Stomach smooth muscle (tissue), 2 donors: Measurements from ENCODE around the gene PXK.

ENCODE experiments used
- H3K27ac ChIP-seq: one replicate; pipeline ENCODE4 v1.7.0; 2013; ENCODE audit warnings: mild to moderate bottlenecking, low read length, inconsistent platforms
- H3K27me3 ChIP-seq, 2 donors: one replicate each; pipeline ENCODE4 v1.7.0; 2013; ENCODE audit warnings: low read length in 2 of 2; ENCODE audit not compliant: insufficient read depth in 2 of 2, control insufficient read depth in 1 of 2
- H3K36me3 ChIP-seq, 2 donors: one replicate each; pipeline ENCODE4 v1.7.0; 2013; ENCODE audit warnings: low read length in 2 of 2; ENCODE audit not compliant: control insufficient read depth in 2 of 2, insufficient read depth in 2 of 2
- H3K4me1 ChIP-seq: one replicate; pipeline ENCODE4 v1.7.0; 2013; ENCODE audit warnings: low read length; ENCODE audit not compliant: control insufficient read depth, insufficient read depth
- H3K4me3 ChIP-seq, 2 donors: one replicate each; pipeline ENCODE4 v1.7.0; 2013; ENCODE audit warnings: low read length in 2 of 2
- H3K9ac ChIP-seq, 2 donors: one replicate each; pipeline ENCODE4 v1.7.0; 2013; ENCODE audit warnings: low read length in 2 of 2, mild to moderate bottlenecking in 1 of 2
- H3K9me3 ChIP-seq, 2 donors: one replicate each; pipeline ENCODE4 v1.7.0; 2013; ENCODE audit warnings: low read length in 2 of 2; ENCODE audit not compliant: control insufficient read depth in 2 of 2
- donor health status: healthy.
- donor health status: Pancreatic carcinoma.

PXK gene

GRCh38 chr3:58296843-58297242 lies 35.8 kb upstream of the PXK start:
- Histone ChIP-seq H3K9ac (no peak overlapping the region), H3K27ac (no peak overlapping the region), H3K4me1 (no peaks in the 10 kb centered on the region), H3K4me3 (no peak overlapping the region), H3K27me3 (peaks cover 2 to 3% of the 10 kb centered on the region in 2 donors), H3K36me3 (no peaks in the 10 kb centered on the region), H3K9me3 (no peaks in the 10 kb centered on the region)

GRCh38 chr3:58298190-58298589 lies 34.5 kb upstream of the PXK start:
- H3K9ac ChIP-seq = no peak overlapping the region
- H3K27ac ChIP-seq = no peak overlapping the region

GRCh38 chr3:58299075-58299474 lies 33.6 kb upstream of the PXK start:
- no peak overlapping the region for H3K27ac ChIP-seq
- H3K4me1 ChIP-seq = no peaks in the 10 kb centered on the region
- no peak overlapping the region for H3K4me3 ChIP-seq

More at GRCh38 chr3:58298190-58298589, 34.5 kb upstream of the PXK start:
- Histone ChIP-seq H3K4me1 (no peaks in the 10 kb centered on the region), H3K36me3 (no peaks in the 10 kb centered on the region), H3K27me3 (peaks cover 2 to 3% of the 10 kb centered on the region in 2 donors), H3K9me3 (no peaks in the 10 kb centered on the region), H3K4me3 (no peak overlapping the region)

GRCh38 chr3:58299839-58300516 lies 32.7 kb upstream of the PXK start:
- Histone ChIP-seq H3K4me3 (no peak overlapping the region), H3K36me3 (no peaks in the 10 kb centered on the region), H3K27ac (no peak overlapping the region), H3K4me1 (no peaks in the 10 kb centered on the region), H3K27me3 (peaks cover 2 to 3% of the 10 kb centered on the region in 2 donors), H3K9me3 (no peaks in the 10 kb centered on the region), H3K9ac (no peak overlapping the region)

More at GRCh38 chr3:58299075-58299474, 33.6 kb upstream of the PXK start:
- Histone ChIP-seq H3K27me3 (peaks cover 2 to 3% of the 10 kb centered on the region in 2 donors), H3K9ac (no peak overlapping the region), H3K9me3 (no peaks in the 10 kb centered on the region), H3K36me3 (no peaks in the 10 kb centered on the region)

GRCh38 chr3:58305882-58306711 lies 26.6 kb upstream of the PXK start, which contains the start of the genes HTD2 and RPP14:
Gene HTD2 (plus strand): TSS chr3:58306520. CDS start chr3:58317614, 11,094 bp downstream.
Gene RPP14 (plus strand): TSS chr3:58306245. CDS start chr3:58310330, 4,085 bp downstream.
- H3K9ac ChIP-seq = peak within 1 kb of the TSS; percentile 99 to 100

GRCh38 chr3:58307639-58308215 lies 25.0 kb upstream of the PXK start:
- Histone ChIP-seq H3K4me1 (peaks cover 32% of the 10 kb centered on the region), H3K27ac (peak overlapping the region; percentile 46), H3K36me3 (peaks cover 11 to 15% of the 10 kb centered on the region in 2 donors), H3K9me3 (no peaks in the 10 kb centered on the region), H3K27me3 (no peaks in the 10 kb centered on the region), H3K9ac (peak overlapping the region; percentile 99 to 100), H3K4me3 (peak overlapping the region; percentile 97 to 100)

More at GRCh38 chr3:58305882-58306711, 26.6 kb upstream of the PXK start, which contains the start of the genes HTD2 and RPP14:
- no peaks in the 10 kb centered on the region for H3K27me3 ChIP-seq
- H3K4me3 ChIP-seq = peak within 1 kb of the TSS; percentile 97 to 100
- H3K4me1 ChIP-seq = peaks cover 32% of the 10 kb centered on the region
- peaks cover under 1 to 4% of the 10 kb centered on the region in 2 donors for H3K36me3 ChIP-seq
- peak within 1 kb of the TSS; percentile 96 for H3K27ac ChIP-seq
- H3K9me3 ChIP-seq = no peaks in the 10 kb centered on the region

- Histone ChIP-seq H3K27me3 (no peaks in the 10 kb centered on the region), H3K4me1 (peaks cover 33% of the 10 kb centered on the region), H3K9ac (peak overlapping the region; percentile 1 to 100), H3K27ac (no peak overlapping the region), H3K4me3 (peak overlapping the region; percentile 26 to 97), H3K36me3 (peaks cover 14 to 20% of the 10 kb centered on the region in 2 donors), H3K9me3 (no peaks in the 10 kb centered on the region)
These were observed 24.0 kb upstream of the PXK start for GRCh38 chr3:58308728-58309127.

GRCh38 chr3:58317811-58318210 lies 14.9 kb upstream of the PXK start:
- Histone ChIP-seq H3K9me3 (no peaks in the 10 kb centered on the region), H3K27me3 (no peaks in the 10 kb centered on the region), H3K4me1 (peaks cover 6% of the 10 kb centered on the region), H3K4me3 (no peak overlapping the region), H3K27ac (no peak overlapping the region), H3K36me3 (peaks cover 29 to 35% of the 10 kb centered on the region in 2 donors), H3K9ac (no peak overlapping the region)

- peaks cover 17% of the 10 kb centered on the region in 2 donors for H3K36me3 ChIP-seq
- no peak overlapping the region for H3K9ac ChIP-seq
- no peak overlapping the region for H3K4me3 ChIP-seq
- no peaks in the 10 kb centered on the region for H3K9me3 ChIP-seq
- H3K27ac ChIP-seq = no peak overlapping the region
- H3K27me3 ChIP-seq = no peaks in the 10 kb centered on the region
- peaks cover 11% of the 10 kb centered on the region for H3K4me1 ChIP-seq
These were observed 10.9 kb upstream of the PXK start for GRCh38 chr3:58321791-58322190.

- Histone ChIP-seq H3K9ac (no peak overlapping the region), H3K9me3 (no peaks in the 10 kb centered on the region), H3K27me3 (no peaks in the 10 kb centered on the region), H3K4me1 (peaks cover 11% of the 10 kb centered on the region), H3K27ac (no peak overlapping the region), H3K36me3 (peaks cover 7 to 11% of the 10 kb centered on the region in 2 donors), H3K4me3 (no peak overlapping the region)
These were observed 9.9 kb upstream of the PXK start for GRCh38 chr3:58322793-58323192.
